Activated T-helper 9 cell treated with anti-CD3 and anti-CD28 coated beads, Interleukin-2, amount 50 U/mL, for 16 hours (primary cell): ENCODE measurements around the gene ZWILCH.
A peak's percentile ranks its signal among the peaks of the same experiment; 100 is the strongest.
"Not testable (repeated sequence)": the region's sequence is repeated elsewhere in the genome, so short reads cannot be mapped to it uniquely, and the experiment has no call there.

Experiments used
- DNase-seq: peaks from one replicate; pipeline ENCODE4 v3.0.0-alpha.2; 2020; ENCODE audit warnings: low read depth

Gene ZWILCH

GRCh38 chr15:66488525-66488924, 16.6 kb upstream of the ZWILCH start:
- DNase-seq = no peak

GRCh38 chr15:66489179-66489791, 15.8 kb upstream of the ZWILCH start:
- DNase-seq = no peak

GRCh38 chr15:66491846-66492245, 13.3 kb upstream of the ZWILCH start:
- DNase-seq = no peak

- no peak for DNase-seq
These were observed 10.9 kb upstream of the ZWILCH start for GRCh38 chr15:66494262-66494661.

- no peak for DNase-seq
These were observed 8.1 kb upstream of the ZWILCH start for GRCh38 chr15:66496951-66497501.

GRCh38 chr15:66497502-66498455, 7.3 kb upstream of the ZWILCH start, which contains the start of gene SNAPC5:
Gene SNAPC5, minus strand, starts transcription at chr15:66497762. Its CDS starts 31 bp downstream, at chr15:66497731.
- peak; percentile 96 for DNase-seq

GRCh38 chr15:66498501-66499386, 6.4 kb upstream of the ZWILCH start:
- no peak for DNase-seq

- not testable (repeated sequence) for DNase-seq
These were observed 4.8 kb upstream of the ZWILCH start for GRCh38 chr15:66500346-66500745.

GRCh38 chr15:66502491-66502890, 2.6 kb upstream of the ZWILCH start:
- no peak for DNase-seq

- DNase-seq = not testable (repeated sequence)
These were observed 2.0 kb upstream of the ZWILCH start for GRCh38 chr15:66503041-66503648.

GRCh38 chr15:66503780-66504562, 1.2 kb upstream of the ZWILCH start:
- DNase-seq = no peak

GRCh38 chr15:66505430-66505811, 295 bp downstream of the ZWILCH start:
- DNase-seq = no peak

GRCh38 chr15:66505818-66506217, 692 bp downstream of the ZWILCH start:
- DNase-seq = no peak

GRCh38 chr15:66508293-66508883, 3.3 kb downstream of the ZWILCH start:
- DNase-seq = no peak

GRCh38 chr15:66514586-66514985, 9.5 kb downstream of the ZWILCH start:
- DNase-seq = no peak

GRCh38 chr15:66515901-66516322, 10.8 kb downstream of the ZWILCH start:
- no peak for DNase-seq

- DNase-seq = no peak
These were observed 18.8 kb downstream of the ZWILCH start for GRCh38 chr15:66523926-66524325.

- DNase-seq = no peak
These were observed 19.7 kb downstream of the ZWILCH start for GRCh38 chr15:66524838-66525237.

GRCh38 chr15:66535056-66535455, 29.9 kb downstream of the ZWILCH start:
- no peak for DNase-seq

GRCh38 chr15:66542896-66543295, 37.8 kb downstream of the ZWILCH start:
- no peak for DNase-seq
